Measurements from ENCODE around the gene TVP23C.
"Not testable (repeated sequence)": the region's sequence is repeated elsewhere in the genome, so short reads cannot be mapped to it uniquely, and the experiment has no call there.

Gene TVP23C

DNA sequence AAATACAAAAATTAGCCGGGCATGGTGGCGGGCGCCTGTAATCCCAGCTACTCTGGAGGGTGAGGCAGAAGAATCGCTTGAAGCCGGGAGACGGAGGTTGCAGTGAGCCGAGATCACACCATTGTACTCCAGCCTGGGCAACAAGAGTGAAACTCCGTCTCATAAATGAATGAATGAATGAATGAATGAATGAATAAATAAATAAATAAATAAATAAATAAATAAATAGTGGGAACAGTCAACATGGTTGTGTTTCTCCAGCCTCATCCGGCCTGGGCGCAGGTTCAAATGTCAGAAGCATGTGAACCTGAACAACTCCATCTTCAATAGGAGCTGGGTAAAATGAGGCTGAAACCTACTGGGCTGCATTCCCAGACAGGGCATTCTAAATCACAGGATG lies 1.8 kb downstream of the TVP23C start:
- H3K9me3 ChIP-seq (ENCODE audit: insufficient read depth, low read depth, low read length); H3K27me3 ChIP-seq (ENCODE audit: insufficient read depth, low read length); H3K4me3 ChIP-seq (ENCODE audit: low read length); H3K27ac ChIP-seq (ENCODE audit: low read length); H3K36me3 ChIP-seq (ENCODE audit: insufficient read depth, low read depth, low read length); H3K4me1 ChIP-seq (ENCODE audit: insufficient read depth, low read length); H3K9ac ChIP-seq (ENCODE audit: low read depth, low read length): not testable (repeated sequence)

- H3K4me1 ChIP-seq (ENCODE audit: insufficient read depth, low read length); H3K27me3 ChIP-seq (ENCODE audit: insufficient read depth, low read length); H3K4me3 ChIP-seq (ENCODE audit: low read length); H3K27ac ChIP-seq (ENCODE audit: low read length); H3K9ac ChIP-seq (ENCODE audit: low read depth, low read length); H3K36me3 ChIP-seq (ENCODE audit: insufficient read depth, low read depth, low read length); H3K9me3 ChIP-seq (ENCODE audit: insufficient read depth, low read depth, low read length): not testable (repeated sequence)
Measured at GRCh38 chr17:15558403-15559105, 4.7 kb downstream of the TVP23C start.

- H3K27ac ChIP-seq (ENCODE audit: low read length); H3K4me3 ChIP-seq (ENCODE audit: low read length); H3K36me3 ChIP-seq (ENCODE audit: insufficient read depth, low read depth, low read length); H3K4me1 ChIP-seq (ENCODE audit: insufficient read depth, low read length); H3K9ac ChIP-seq (ENCODE audit: low read depth, low read length); H3K9me3 ChIP-seq (ENCODE audit: insufficient read depth, low read depth, low read length); H3K27me3 ChIP-seq (ENCODE audit: insufficient read depth, low read length): not testable (repeated sequence)
Measured at GRCh38 chr17:15557334-15557832, 5.9 kb downstream of the TVP23C start.

GRCh38 chr17:15552932-15553331 lies 10.4 kb downstream of the TVP23C start:
- H3K4me3 ChIP-seq (ENCODE audit: low read length); H3K9ac ChIP-seq (ENCODE audit: low read depth, low read length); H3K27ac ChIP-seq (ENCODE audit: low read length); H3K9me3 ChIP-seq (ENCODE audit: insufficient read depth, low read depth, low read length); H3K27me3 ChIP-seq (ENCODE audit: insufficient read depth, low read length); H3K4me1 ChIP-seq (ENCODE audit: insufficient read depth, low read length): not testable (repeated sequence)
- H3K36me3 ChIP-seq (ENCODE audit: insufficient read depth, low read depth, low read length), result peaks cover 12% of the 10 kb centered on the region; the same call in 1 of the 2 replicates

GRCh38 chr17:15549552-15549951 lies 13.7 kb downstream of the TVP23C start:
- H3K4me3 ChIP-seq (ENCODE audit: low read length); H3K27ac ChIP-seq (ENCODE audit: low read length); H3K9me3 ChIP-seq (ENCODE audit: insufficient read depth, low read depth, low read length); H3K9ac ChIP-seq (ENCODE audit: low read depth, low read length); H3K27me3 ChIP-seq (ENCODE audit: insufficient read depth, low read length); H3K4me1 ChIP-seq (ENCODE audit: insufficient read depth, low read length): not testable (repeated sequence)
- peaks cover 22% of the 10 kb centered on the region for H3K36me3 ChIP-seq (ENCODE audit: insufficient read depth, low read depth, low read length)

GRCh38 chr17:15546604-15547003 lies 16.7 kb downstream of the TVP23C start:
- not testable (repeated sequence) for H3K27me3 ChIP-seq (ENCODE audit: insufficient read depth, low read length); H3K4me3 ChIP-seq (ENCODE audit: low read length); H3K4me1 ChIP-seq (ENCODE audit: insufficient read depth, low read length); H3K9me3 ChIP-seq (ENCODE audit: insufficient read depth, low read depth, low read length); H3K27ac ChIP-seq (ENCODE audit: low read length); H3K9ac ChIP-seq (ENCODE audit: low read depth, low read length)
- H3K36me3 ChIP-seq (ENCODE audit: insufficient read depth, low read depth, low read length), result peaks cover 18% of the 10 kb centered on the region

DNA sequence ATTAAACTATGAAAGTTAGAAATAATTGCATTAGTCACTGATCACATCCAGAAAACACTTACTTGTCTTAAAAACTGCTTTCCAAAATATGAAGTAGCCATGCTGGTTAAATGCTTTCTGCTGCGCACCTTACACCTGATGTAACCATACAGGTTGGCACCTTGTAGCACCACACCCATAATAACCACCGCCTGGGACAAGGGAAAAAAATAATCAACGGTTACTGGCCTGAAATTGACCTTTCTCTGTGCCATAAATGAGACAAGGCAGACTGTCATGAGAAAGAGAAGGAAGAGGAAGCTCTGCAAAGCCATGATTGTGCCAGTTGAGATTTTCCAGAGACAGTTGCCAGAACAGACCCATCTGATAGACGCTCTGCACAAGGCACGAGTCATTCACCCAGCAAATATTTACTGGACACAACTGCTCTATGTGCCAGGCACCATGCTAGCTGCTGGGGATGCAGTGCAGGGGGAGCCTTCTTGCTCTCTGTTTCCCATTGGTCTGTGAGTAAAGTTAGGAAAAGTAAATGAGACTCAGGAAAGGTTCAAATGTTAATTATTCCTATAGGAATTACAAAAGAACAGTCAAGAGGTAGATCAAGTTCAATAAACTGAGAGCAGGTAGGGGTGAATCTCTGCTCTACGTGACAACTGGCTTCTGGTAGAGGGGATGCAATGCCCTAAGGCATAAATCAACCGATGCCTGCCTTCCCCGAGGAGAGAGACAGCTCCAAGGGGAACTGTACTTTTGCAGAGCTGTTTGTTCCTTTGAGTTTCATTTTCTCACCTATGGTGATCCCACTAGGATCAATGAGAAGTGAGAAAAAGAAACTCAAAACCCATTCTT lies 22.7 kb downstream of the TVP23C start:
- H3K9ac ChIP-seq (ENCODE audit: low read depth, low read length); H3K4me3 ChIP-seq (ENCODE audit: low read length); H3K4me1 ChIP-seq (ENCODE audit: insufficient read depth, low read length); H3K27ac ChIP-seq (ENCODE audit: low read length); H3K27me3 ChIP-seq (ENCODE audit: insufficient read depth, low read length); H3K9me3 ChIP-seq (ENCODE audit: insufficient read depth, low read depth, low read length): not testable (repeated sequence)
- peaks cover 19% of the 10 kb centered on the region for H3K36me3 ChIP-seq (ENCODE audit: insufficient read depth, low read depth, low read length)

- not testable (repeated sequence) for H3K4me1 ChIP-seq (ENCODE audit: insufficient read depth, low read length); H3K27me3 ChIP-seq (ENCODE audit: insufficient read depth, low read length)
Measured at GRCh38 chr17:15533122-15533521, 30.2 kb downstream of the TVP23C start.

GRCh38 chr17:15526292-15527218 lies 36.7 kb downstream of the TVP23C start:
- not testable (repeated sequence) for H3K9ac ChIP-seq (ENCODE audit: low read depth, low read length); H3K9me3 ChIP-seq (ENCODE audit: insufficient read depth, low read depth, low read length); H3K4me3 ChIP-seq (ENCODE audit: low read length); H3K27me3 ChIP-seq (ENCODE audit: insufficient read depth, low read length); H3K36me3 ChIP-seq (ENCODE audit: insufficient read depth, low read depth, low read length); H3K4me1 ChIP-seq (ENCODE audit: insufficient read depth, low read length); H3K27ac ChIP-seq (ENCODE audit: low read length)

More at GRCh38 chr17:15533122-15533521, 30.2 kb downstream of the TVP23C start:
- H3K36me3 ChIP-seq (ENCODE audit: insufficient read depth, low read depth, low read length); H3K27ac ChIP-seq (ENCODE audit: low read length); H3K4me3 ChIP-seq (ENCODE audit: low read length); H3K9ac ChIP-seq (ENCODE audit: low read depth, low read length); H3K9me3 ChIP-seq (ENCODE audit: insufficient read depth, low read depth, low read length): not testable (repeated sequence)

DNA sequence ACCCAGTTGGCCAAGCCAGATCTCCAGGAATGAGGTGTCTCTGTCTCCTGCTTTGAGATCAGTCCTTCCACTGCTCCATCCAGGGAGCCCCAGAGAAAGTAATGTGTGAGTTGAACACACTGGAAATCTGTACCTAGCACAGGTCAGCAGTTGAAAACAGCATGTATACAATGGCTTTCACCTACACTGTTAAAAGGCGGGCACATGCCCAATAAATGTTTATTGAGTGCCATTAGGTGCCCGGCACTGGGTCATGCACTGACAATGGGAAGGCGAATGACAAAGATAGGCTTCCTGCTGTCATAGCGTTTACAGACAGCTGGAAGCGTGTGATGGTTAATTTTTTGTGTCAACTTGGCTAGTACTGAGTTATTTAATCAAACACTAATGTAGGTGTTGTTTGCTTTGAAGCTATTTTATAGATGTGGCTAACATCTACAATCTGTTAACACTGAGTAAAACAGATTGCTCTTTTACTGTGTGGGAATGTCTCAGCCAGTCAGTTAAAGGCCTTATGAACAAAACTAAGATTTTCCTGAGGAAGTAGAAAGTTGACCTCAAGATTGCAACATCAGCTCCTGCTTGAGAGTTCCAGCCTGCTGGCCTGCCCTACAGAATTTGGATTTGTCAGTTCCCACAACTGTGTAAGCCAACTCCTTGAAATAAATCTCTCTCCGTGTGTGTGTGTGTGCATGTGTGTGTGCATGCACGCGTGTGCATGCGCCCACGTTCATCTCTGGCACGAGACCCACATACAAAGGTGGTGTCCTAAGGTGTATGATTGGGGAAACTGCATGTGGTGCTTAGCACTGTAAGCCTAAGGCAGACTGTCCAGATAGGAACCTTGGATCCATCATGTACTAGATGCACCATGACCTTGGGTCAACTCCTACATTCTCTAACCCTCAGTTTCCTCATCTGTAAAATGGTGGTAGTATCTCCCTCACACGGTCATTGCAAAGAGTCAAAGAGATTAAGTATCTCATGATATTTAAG lies 38.0 kb downstream of the TVP23C start:
- not testable (repeated sequence) for H3K4me1 ChIP-seq (ENCODE audit: insufficient read depth, low read length); H3K9ac ChIP-seq (ENCODE audit: low read depth, low read length); H3K9me3 ChIP-seq (ENCODE audit: insufficient read depth, low read depth, low read length)

DNA sequence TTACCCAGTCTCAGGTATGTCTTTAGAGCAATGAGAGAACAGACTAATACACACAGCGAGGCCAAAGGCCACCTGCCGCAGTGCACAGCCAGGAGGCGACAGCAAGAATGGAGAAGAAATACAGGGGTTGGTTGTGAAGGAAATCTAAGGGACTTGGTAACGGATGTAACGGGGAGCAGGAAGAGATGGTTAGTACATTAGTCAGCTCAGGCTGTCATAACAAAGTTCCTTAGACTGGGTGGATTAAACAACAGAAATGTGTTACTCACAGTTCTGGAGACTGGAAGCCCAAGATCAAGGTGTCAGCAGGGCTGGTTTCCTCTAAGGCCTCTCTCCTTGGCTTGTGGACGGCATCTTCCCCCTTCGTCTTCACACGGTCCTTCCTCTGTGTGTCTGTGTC lies 47.1 kb downstream of the TVP23C start:
- no peak overlapping the region for H3K9ac ChIP-seq (ENCODE audit: low read depth, low read length)
- H3K27ac ChIP-seq (ENCODE audit: low read length), result no peak overlapping the region
- no peaks in the 10 kb centered on the region for H3K4me1 ChIP-seq (ENCODE audit: insufficient read depth, low read length)
- no peaks in the 10 kb centered on the region for H3K9me3 ChIP-seq (ENCODE audit: insufficient read depth, low read depth, low read length)
- H3K27me3 ChIP-seq (ENCODE audit: insufficient read depth, low read length), result no peaks in the 10 kb centered on the region
- no peak overlapping the region for H3K4me3 ChIP-seq (ENCODE audit: low read length)
- H3K36me3 ChIP-seq (ENCODE audit: insufficient read depth, low read depth, low read length), result peaks cover 40% of the 10 kb centered on the region

More for the DNA sequence above, 38.0 kb downstream of the TVP23C start:
- not testable (repeated sequence) for H3K27me3 ChIP-seq (ENCODE audit: insufficient read depth, low read length); H3K27ac ChIP-seq (ENCODE audit: low read length); H3K36me3 ChIP-seq (ENCODE audit: insufficient read depth, low read depth, low read length); H3K4me3 ChIP-seq (ENCODE audit: low read length)

All from iPS-20b (cell line).